H1 (cell line): ENCODE measurements around the gene GNG10. TPM values are rescaled to one million over a fixed set of nuclear protein-coding genes. Genes with fewer than 3 reads are reported as not detected.
A peak's percentile ranks its signal among the peaks of the same experiment; 100 is the strongest.

ENCODE experiments used
- CTCF ChIA-PET: fragments of 300-600 bp; sonication (Branson Sonifier 250); formaldehyde crosslinking; loops from one replicate; lab custom pipeline; 2021; ENCODE audit not compliant: partially characterized antibody; lab: Charles Lee
- POLR2A ChIA-PET: fragments of 300-600 bp; sonication (Branson Sonifier 250); formaldehyde crosslinking; loops from one replicate; lab custom pipeline; 2021; ENCODE audit warnings: inconsistent platforms; ENCODE audit not compliant: partially characterized antibody; lab: Charles Lee
- DNase-seq, 2 experiments: peaks; one replicate each; pipeline versions ENCODE4 v3.0.0 to v3.0.0-alpha.2; 2010 to 2022; ENCODE audit warnings: low spot score in 2 of 2, low read depth in 1 of 2, mixed read lengths in 1 of 2
- FAIRE-seq: peaks from 2 replicates; lab custom pipeline; 2011; peaks lifted over from hg19 to GRCh38; lab: Jason Lieb, UNC
- H2AFZ ChIP-seq: 2 replicates; pipeline ENCODE4 v1.8.1; 2012; ENCODE audit warnings: low read length, inconsistent platforms
- H2AK5ac ChIP-seq: 2 replicates; pipeline ENCODE4 v1.6.1; 2013; ENCODE audit warnings: low read depth, low read length
- H2BK120ac ChIP-seq: replicated peaks from 2 replicates; pipeline ENCODE3; 2013; ENCODE audit warnings: low read depth, low read length, inconsistent platforms
- H2BK12ac ChIP-seq: 2 replicates; pipeline ENCODE4 v1.6.1; 2013; ENCODE audit warnings: low read depth, low read length
- H2BK15ac ChIP-seq: 2 replicates; pipeline ENCODE4 v1.6.1; 2013; ENCODE audit warnings: low read length
- H2BK20ac ChIP-seq: 2 replicates; pipeline ENCODE4 v1.6.1; 2013; ENCODE audit warnings: low read length
- H2BK5ac ChIP-seq: 2 replicates; pipeline ENCODE4 v1.6.1; 2013; ENCODE audit warnings: low read depth, low read length
- H3K14ac ChIP-seq: 2 replicates; pipeline ENCODE4 v1.6.1; 2013; ENCODE audit warnings: inconsistent platforms; ENCODE audit not compliant: insufficient read length
- H3K18ac ChIP-seq: 2 replicates; pipeline ENCODE4 v1.6.1; 2013; ENCODE audit warnings: low read length; ENCODE audit errors: extremely low read depth
- H3K23ac ChIP-seq: 2 replicates; pipeline ENCODE4 v1.6.1; 2013; ENCODE audit warnings: inconsistent platforms; ENCODE audit not compliant: insufficient read length
- H3K23me2 ChIP-seq: 2 replicates; pipeline ENCODE4 v1.6.1; 2013; ENCODE audit warnings: low read depth, low read length
- H3K27ac ChIP-seq: 2 replicates; pipeline ENCODE4 v1.6.1; 2011; ENCODE audit warnings: low read depth, low read length, inconsistent platforms
- H3K27me3 ChIP-seq, 4 experiments: replicated peaks in 1 of 4; 1 replicate in 1 of 4; 2 replicates in 3 of 4; pipeline versions ENCODE4 v1.6.1 to v1.8.1; 2011 to 2013; ENCODE audit warnings: low read length in 3 of 4, mild to moderate bottlenecking in 3 of 4, inconsistent platforms in 2 of 4, mixed read lengths in 2 of 4, moderate library complexity in 1 of 4; ENCODE audit not compliant: control insufficient read depth in 3 of 4, insufficient read depth in 3 of 4; ENCODE audit errors: extremely low read depth in 1 of 4
- H3K36me3 ChIP-seq, 4 experiments: 2 replicates each; pipeline versions ENCODE4 v1.6.1 to v1.8.1; 2011 to 2013; ENCODE audit warnings: mild to moderate bottlenecking in 4 of 4, low read length in 3 of 4, moderate library complexity in 2 of 4, control low read depth in 1 of 4, inconsistent platforms in 1 of 4; ENCODE audit not compliant: insufficient read depth in 4 of 4, control insufficient read depth in 2 of 4
- H3K4ac ChIP-seq: replicated peaks from 2 replicates; pipeline ENCODE3; 2013; ENCODE audit warnings: low read length, low read depth, mixed read lengths, inconsistent platforms; ENCODE audit not compliant: insufficient read length
- H3K4me1 ChIP-seq, 4 experiments: replicated peaks in 1 of 4; 1 replicate in 1 of 4; 2 replicates in 3 of 4; pipeline versions ENCODE4 v1.6.1 to v1.8.1; 2011 to 2013; ENCODE audit warnings: low read length in 3 of 4, inconsistent platforms in 2 of 4, mixed read lengths in 1 of 4; ENCODE audit not compliant: insufficient read depth in 4 of 4, control insufficient read depth in 3 of 4
- H3K4me2 ChIP-seq, 2 experiments: 2 replicates each; pipeline versions ENCODE4 v1.6.1 to v1.8.1; 2011 to 2013; ENCODE audit warnings: low read depth in 2 of 2, low read length in 2 of 2, control low read depth in 1 of 2, inconsistent platforms in 1 of 2, mild to moderate bottlenecking in 1 of 2; ENCODE audit not compliant: insufficient read depth in 1 of 2
- H3K4me3 ChIP-seq, 4 experiments: fragments of 200-600, 300-600 bp in 1 of 4; sonication (generic), shearing (Covaris generic), sonication (Bioruptor Twin) in 1 of 4; 2 replicates each; pipeline versions ENCODE4 v1.5.1 to v1.8.1; 2011 to 2016; ENCODE audit warnings: low read length in 4 of 4, low read depth in 3 of 4, control low read depth in 2 of 4, inconsistent platforms in 2 of 4, mild to moderate bottlenecking in 2 of 4, mixed read lengths in 1 of 4, moderate library complexity in 1 of 4; ENCODE audit not compliant: insufficient read depth in 2 of 4; ENCODE audit errors: extremely low read depth in 1 of 4
- H3K56ac ChIP-seq: replicated peaks from 2 replicates; pipeline ENCODE3; 2013; ENCODE audit warnings: low read depth, mild to moderate bottlenecking, mixed read lengths, low read length, inconsistent platforms; ENCODE audit not compliant: insufficient read length
- H3K79me1 ChIP-seq: 2 replicates; pipeline ENCODE4 v1.6.1; 2013; ENCODE audit warnings: low read depth, low read length, control low read depth
- H3K79me2 ChIP-seq, 2 experiments: 2 replicates each; pipeline versions ENCODE4 v1.6.1 to v1.8.1; 2012 to 2013; ENCODE audit warnings: low read length in 2 of 2, mild to moderate bottlenecking in 2 of 2, inconsistent platforms in 1 of 2; ENCODE audit not compliant: insufficient read depth in 2 of 2, control insufficient read depth in 1 of 2
- H3K9ac ChIP-seq, 4 experiments: replicated peaks in 1 of 4; 1 replicate in 1 of 4; 2 replicates in 3 of 4; pipeline versions ENCODE4 v1.6.1 to v1.8.1; 2011 to 2013; ENCODE audit warnings: low read depth in 3 of 4, low read length in 3 of 4, control low read depth in 2 of 4, mild to moderate bottlenecking in 2 of 4, moderate library complexity in 2 of 4, inconsistent platforms in 1 of 4; ENCODE audit errors: extremely low read depth in 1 of 4
- H3K9me3 ChIP-seq, 2 experiments: 2 replicates each; pipeline versions ENCODE4 v1.6.1 to v1.8.1; 2012 to 2013; ENCODE audit warnings: mild to moderate bottlenecking in 2 of 2, moderate library complexity in 2 of 2, control low read depth in 1 of 2, inconsistent platforms in 1 of 2, low read depth in 1 of 2, low read length in 1 of 2, mixed read lengths in 1 of 2; ENCODE audit not compliant: insufficient read depth in 2 of 2
- H4K20me1 ChIP-seq, 2 experiments: replicated peaks in 1 of 2; 2 replicates each; pipeline versions ENCODE3 to v1.8.1; 2011 to 2013; ENCODE audit warnings: inconsistent platforms in 2 of 2, low read length in 2 of 2, mild to moderate bottlenecking in 1 of 2; ENCODE audit not compliant: insufficient read depth in 2 of 2, control insufficient read depth in 1 of 2
- H4K5ac ChIP-seq: 2 replicates; pipeline ENCODE4 v1.6.1; 2013; ENCODE audit warnings: low read length, low read depth, mixed read lengths, inconsistent platforms; ENCODE audit not compliant: insufficient read length
- H4K8ac ChIP-seq: 2 replicates; pipeline ENCODE4 v1.8.0; 2013; ENCODE audit warnings: mild to moderate bottlenecking, moderate library complexity, low read length, inconsistent platforms; ENCODE audit not compliant: insufficient read depth; ENCODE audit errors: extremely low read depth
- H4K91ac ChIP-seq: replicated peaks from 2 replicates; pipeline ENCODE3; 2013; ENCODE audit warnings: low read length, mixed read lengths, inconsistent platforms; ENCODE audit not compliant: insufficient read length
- ASH2L ChIP-seq: fragments of 200-600, 300-600 bp; sonication (generic); IDR thresholded peaks from one replicate; pipeline ENCODE4 v1.7.1; 2017; ENCODE audit warnings: low read length
- ATF3 ChIP-seq: IDR thresholded peaks from 2 replicates; pipeline ENCODE4 v1.6.1; 2011; ENCODE audit warnings: low read depth, mild to moderate bottlenecking, low read length; ENCODE audit not compliant: insufficient read depth
- BACH1 ChIP-seq: IDR thresholded peaks from 2 replicates; pipeline ENCODE4 v1.6.1; 2012; ENCODE audit warnings: low read length, improper control_type of control experiment
- CTBP2 ChIP-seq: IDR thresholded peaks from 2 replicates; pipeline ENCODE4 v1.7.0; 2011; ENCODE audit warnings: borderline replicate concordance, mild to moderate bottlenecking, moderate library complexity, mixed read lengths, low read length; ENCODE audit not compliant: insufficient read depth, insufficient read length
- GABPA ChIP-seq: IDR thresholded peaks from 2 replicates; pipeline ENCODE4 v1.6.1; 2011; ENCODE audit warnings: mild to moderate bottlenecking, low read length, moderate library complexity, borderline replicate concordance; ENCODE audit not compliant: insufficient read depth
- GTF2F1 ChIP-seq: IDR thresholded peaks from 2 replicates; pipeline ENCODE4 v1.6.1; 2012; ENCODE audit warnings: low read depth, low read length, improper control_type of control experiment, borderline replicate concordance
- JUND ChIP-seq: IDR thresholded peaks from 2 replicates; pipeline ENCODE4 v1.6.1; 2011; ENCODE audit warnings: mild to moderate bottlenecking, improper control_type of control experiment, low read length
- KDM1A ChIP-seq: fragments of 200-600, 300-600 bp; sonication (generic); IDR thresholded peaks from 2 replicates; pipeline ENCODE4 v1.7.1; 2016; ENCODE audit warnings: mild to moderate bottlenecking, low read length, borderline replicate concordance
- KDM5A ChIP-seq: fragments of 200-600 bp; IDR thresholded peaks from 2 replicates; pipeline ENCODE4 v1.7.1; 2012; ENCODE audit warnings: mild to moderate bottlenecking, low read length, inconsistent platforms, mixed read lengths
- SP1 ChIP-seq: IDR thresholded peaks from 2 replicates; pipeline ENCODE4 v1.6.1; 2011; ENCODE audit warnings: low read depth, low read length
- TCF12 ChIP-seq: IDR thresholded peaks from 2 replicates; pipeline ENCODE4 v1.6.1; 2011; ENCODE audit warnings: low read depth, mild to moderate bottlenecking, low read length
- USF2 ChIP-seq: IDR thresholded peaks from 2 replicates; pipeline ENCODE4 v1.6.1; 2011; ENCODE audit warnings: low read length, improper control_type of control experiment
- whole genome bisulfite sequencing, 2 experiments: shearing (Covaris generic) in 1 of 2; methylation state at CpG; one replicate each; pipeline versions ENCODE4 v1.1.6 to v1.1.7; 2013 to 2015; ENCODE audit warnings: low lambda C conversion rate in 2 of 2, mixed read lengths in 2 of 2, inconsistent platforms in 1 of 2, low coverage in 1 of 2, missing lambda C conversion rate in 1 of 2; ENCODE audit not compliant: insufficient replicate concordance in 2 of 2, insufficient coverage in 1 of 2, insufficient read length in 1 of 2; ENCODE audit errors: extremely low coverage in 1 of 2, missing lambda C conversion rate in 1 of 2; 5-methylcytosine and 5-hydroxymethylcytosine counted together
- polyA plus RNA-seq, 7 experiments: library from polyadenylated mRNA; depleted of rRNA in 3 of 7; stranded (reverse) in 5 of 7; unstranded in 2 of 7; fragments of >200 nt in 5 of 7; fragments of 200-250 nt in 2 of 7; gene quantifications; 1 replicate in 5 of 7; 2 replicates in 1 of 7; 4 replicates in 1 of 7; pipeline versions ENCODE4 v1.2.1 to v1.2.3, GENCODE V29; 2011 to 2013; ENCODE audit warnings: missing spikeins in 2 of 7, mixed read lengths in 2 of 7
- total RNA-seq: library from RNA; stranded (reverse); fragmentation: NEBNext Ultra II Directional; extraction: Animal tissue kit (Norgen Biotek cat#: 25700); gene quantifications from 2 replicates; pipeline ENCODE4 v1.2.1, GENCODE V29; 2021

Gene GNG10
- total and polyA plus RNA-seq, 2 of the 8 experiments (the other 6 are each of a cell fraction or from before 2014, with no cell fraction given) = 24.7 to 28.5 TPM

- Histone ChIP-seq H3K4me1 (peaks cover 0 to 3% (median 0%) of the 10 kb centered on the region in 4 experiments; a peak in 3 of 7 replicates), H3K4ac (no peak overlapping the region), H3K56ac (peak overlapping the region; percentile 1), H3K27ac (0 out of 2 replicates have a peak overlapping the region, but pooled peaks have one; percentile 17), H2AK5ac (no peak overlapping the region), H3K4me3 (peak overlapping the region; percentile 81 to 92 (median 90)), H3K27me3 (no peaks in the 10 kb centered on the region), H2BK120ac (no peak overlapping the region), H3K23ac (no peak overlapping the region), H4K5ac (peak overlapping the region; percentile 42), H2BK12ac (no peak overlapping the region), H4K8ac (no peak overlapping the region), H2BK15ac (no peak overlapping the region), H3K9ac (peak overlapping the region; percentile 56 to 85 (median 60)), H3K23me2 (peaks cover 8% of the 10 kb centered on the region; the same call in 1 of the 2 replicates), H3K4me2 (peak overlapping the region; percentile 90 to 94), H2BK5ac (no peak overlapping the region), H3K18ac (peak overlapping the region; percentile 11; the same call in 1 of the 2 replicates), H3K79me2 (peaks cover 13 to 44% of the 10 kb centered on the region in 2 experiments), H3K79me1 (no peaks in the 10 kb centered on the region), H3K9me3 (no peaks in the 10 kb centered on the region), H4K91ac (no peak overlapping the region), H2BK20ac (no peak overlapping the region), H2AFZ (peak overlapping the region; percentile 97), H4K20me1 (peaks cover 0 to 7% of the 10 kb centered on the region in 2 experiments), H3K36me3 (no peaks in the 10 kb centered on the region), H3K14ac (no peak overlapping the region)
- no peak for DNase-seq
- ChIA-PET POLR2A (interaction anchor here (0.7 to 5.0 kb wide), 13 partner anchors 9 to 105 kb away, joined by 3 to 27 read pairs (median 4); partner anchors contain the start of genes GNG10 and PTGR1), CTCF (interaction anchor here (1.0 to 1.1 kb wide), 2 partner anchors 33 to 43 kb away, joined by 3 to 5 read pairs; no protein-coding TSS in a partner anchor)
- no peak for FAIRE-seq
- WGBS, 2 experiments = 2% methylated on average over 14 of the region's 14 CpGs; no CpG with 5 or more reads in 1 of the 2 experiments
- no peak for TF ChIP-seq JUND
- no peak for TF ChIP-seq USF2
- TF ChIP-seq ASH2L = peak; percentile 85
- no peak for TF ChIP-seq ATF3
- TF ChIP-seq TCF12 = peak; percentile 88; the same call in 1 of the 2 replicates
- 0 out of 2 replicates have a peak, but pooled peaks have one; percentile 97 for TF ChIP-seq GABPA
- peak; percentile 29 for TF ChIP-seq CTBP2
- peak; percentile 26; the same call in 1 of the 2 replicates for TF ChIP-seq SP1
- no peak for TF ChIP-seq BACH1
- peak; percentile 73 for TF ChIP-seq KDM5A
- TF ChIP-seq KDM1A = peak; percentile 81; the same call in 1 of the 2 replicates
- TF ChIP-seq GTF2F1 = no peak
Measured at GRCh38 chr9:111630964-111631213, 30.5 kb upstream of the GNG10 start.
